ENCODE data around the gene GABRB1. TPM values are rescaled to one million over a fixed set of nuclear protein-coding genes. Genes with fewer than 3 reads are reported as not detected.

The GABRB1 gene
- total RNA-seq, 3 donors from 2014 or later: 2.5 TPM; not detected in 2

- intact Hi-C loops (cut with DNase I; ENCODE audit: low total_unique reads): no loop called here
- H3K27ac ChIP-seq: no peak overlapping the region
- no peak overlapping the region for H3K4me3 ChIP-seq
- no peak for DNase-seq (ENCODE audit: low spot score in 2 of 2)
- no peaks in the 10 kb centered on the region for H3K27me3 ChIP-seq
- H3K36me3 ChIP-seq: no peaks in the 10 kb centered on the region
- no peaks in the 10 kb centered on the region for H3K4me1 ChIP-seq
- TF ChIP-seq POLR2AphosphoS5 (IDR thresholded peaks at IDR 0.05): no peak
- TF ChIP-seq POLR2A (IDR thresholded peaks at IDR 0.05): no peak
- TF ChIP-seq, protein P1, sequence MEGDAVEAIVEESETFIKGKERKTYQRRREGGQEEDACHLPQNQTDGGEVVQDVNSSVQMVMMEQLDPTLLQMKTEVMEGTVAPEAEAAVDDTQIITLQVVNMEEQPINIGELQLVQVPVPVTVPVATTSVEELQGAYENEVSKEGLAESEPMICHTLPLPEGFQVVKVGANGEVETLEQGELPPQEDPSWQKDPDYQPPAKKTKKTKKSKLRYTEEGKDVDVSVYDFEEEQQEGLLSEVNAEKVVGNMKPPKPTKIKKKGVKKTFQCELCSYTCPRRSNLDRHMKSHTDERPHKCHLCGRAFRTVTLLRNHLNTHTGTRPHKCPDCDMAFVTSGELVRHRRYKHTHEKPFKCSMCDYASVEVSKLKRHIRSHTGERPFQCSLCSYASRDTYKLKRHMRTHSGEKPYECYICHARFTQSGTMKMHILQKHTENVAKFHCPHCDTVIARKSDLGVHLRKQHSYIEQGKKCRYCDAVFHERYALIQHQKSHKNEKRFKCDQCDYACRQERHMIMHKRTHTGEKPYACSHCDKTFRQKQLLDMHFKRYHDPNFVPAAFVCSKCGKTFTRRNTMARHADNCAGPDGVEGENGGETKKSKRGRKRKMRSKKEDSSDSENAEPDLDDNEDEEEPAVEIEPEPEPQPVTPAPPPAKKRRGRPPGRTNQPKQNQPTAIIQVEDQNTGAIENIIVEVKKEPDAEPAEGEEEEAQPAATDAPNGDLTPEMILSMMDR (IDR thresholded peaks at IDR 0.05): no peak
- no peaks in the 10 kb centered on the region for H3K9me3 ChIP-seq
Measured at GRCh38 chr4:47359891-47360290, 328.5 kb downstream of the GABRB1 start.

DNA sequence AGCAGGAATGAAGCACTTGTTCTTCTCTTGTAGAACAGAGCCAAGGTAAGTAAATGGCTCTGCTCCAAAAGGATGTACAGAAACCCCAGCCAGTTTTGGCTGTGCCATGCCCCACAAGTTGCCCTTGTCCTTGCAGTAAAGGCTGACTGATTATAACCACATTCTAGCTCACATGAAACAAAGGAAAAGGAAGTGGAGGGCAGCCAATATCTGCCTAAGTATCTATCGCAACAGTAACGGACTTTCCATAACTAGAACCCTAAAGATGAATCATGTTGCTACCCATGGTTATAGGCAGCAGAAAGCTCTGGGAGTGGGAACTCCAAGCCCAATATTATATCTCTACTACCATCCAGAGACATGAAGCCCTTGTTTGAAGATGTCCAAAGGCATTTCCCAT, 336.4 kb downstream of the GABRB1 start:
- no peak overlapping the region for H3K27ac ChIP-seq
- H3K9me3 ChIP-seq: no peaks in the 10 kb centered on the region
- no peaks in the 10 kb centered on the region for H3K4me1 ChIP-seq
- no peak for DNase-seq (ENCODE audit: low spot score in 2 of 2)
- no peak for TF ChIP-seq POLR2AphosphoS5 (IDR thresholded peaks at IDR 0.05)
- TF ChIP-seq POLR2A (IDR thresholded peaks at IDR 0.05): no peak
- TF ChIP-seq, protein P1 (IDR thresholded peaks at IDR 0.05): no peak
- H3K27me3 ChIP-seq: no peaks in the 10 kb centered on the region
- no peak overlapping the region for H3K4me3 ChIP-seq
- H3K36me3 ChIP-seq: no peaks in the 10 kb centered on the region
- intact Hi-C loops (cut with DNase I; ENCODE audit: low total_unique reads): no loop called here

DNA sequence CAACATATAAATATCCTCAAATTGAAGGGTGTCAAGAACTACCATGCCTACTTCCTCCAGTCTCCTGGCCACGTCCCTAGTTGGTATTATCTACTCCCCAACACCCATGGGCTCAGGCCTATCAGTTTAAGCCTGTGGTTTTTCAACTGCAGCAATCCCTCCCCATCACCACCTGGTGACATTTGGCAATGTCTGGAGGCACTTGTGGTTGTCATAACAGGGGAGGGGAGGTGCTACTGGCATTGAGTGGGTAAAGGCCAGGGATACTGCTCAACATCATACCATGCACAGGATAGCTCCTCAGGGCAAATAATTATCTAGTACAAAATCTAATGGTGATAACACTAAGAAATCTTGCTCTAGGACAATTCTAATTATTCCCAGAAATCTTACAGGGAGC, 336.8 kb downstream of the GABRB1 start:
- H3K4me3 ChIP-seq: no peak overlapping the region
- H3K36me3 ChIP-seq: no peaks in the 10 kb centered on the region
- no peak overlapping the region for H3K27ac ChIP-seq
- H3K27me3 ChIP-seq: no peaks in the 10 kb centered on the region
- no peaks in the 10 kb centered on the region for H3K4me1 ChIP-seq
- intact Hi-C loops (cut with DNase I; ENCODE audit: low total_unique reads): no loop called here
- TF ChIP-seq POLR2AphosphoS5 (IDR thresholded peaks at IDR 0.05) (no peak), POLR2A (IDR thresholded peaks at IDR 0.05) (no peak)
- TF ChIP-seq, protein P1 (IDR thresholded peaks at IDR 0.05): no peak
- no peaks in the 10 kb centered on the region for H3K9me3 ChIP-seq
- no peak for DNase-seq (ENCODE audit: low spot score in 2 of 2)

- TF ChIP-seq, protein P1 (IDR thresholded peaks at IDR 0.05): no peak
- TF ChIP-seq POLR2A (IDR thresholded peaks at IDR 0.05) (no peak), POLR2AphosphoS5 (IDR thresholded peaks at IDR 0.05) (no peak)
- Histone ChIP-seq H3K27me3 (no peaks in the 10 kb centered on the region), H3K9me3 (no peaks in the 10 kb centered on the region), H3K4me3 (no peak overlapping the region), H3K4me1 (no peaks in the 10 kb centered on the region), H3K36me3 (no peaks in the 10 kb centered on the region), H3K27ac (no peak overlapping the region)
- intact Hi-C loops (cut with DNase I; ENCODE audit: low total_unique reads): no loop called here
- DNase-seq (ENCODE audit: low spot score in 2 of 2): no peak
Measured at GRCh38 chr4:47372561-47372960, 341.2 kb downstream of the GABRB1 start.

- H3K36me3 ChIP-seq: no peaks in the 10 kb centered on the region
- TF ChIP-seq POLR2AphosphoS5 (IDR thresholded peaks at IDR 0.05): no peak
- no peak for TF ChIP-seq POLR2A (IDR thresholded peaks at IDR 0.05)
- TF ChIP-seq, protein P1 (IDR thresholded peaks at IDR 0.05): no peak
- H3K27me3 ChIP-seq: no peaks in the 10 kb centered on the region
- DNase-seq (ENCODE audit: low spot score in 2 of 2): no peak
- no peaks in the 10 kb centered on the region for H3K9me3 ChIP-seq
- no peak overlapping the region for H3K27ac ChIP-seq
- no peaks in the 10 kb centered on the region for H3K4me1 ChIP-seq
- intact Hi-C loops (cut with DNase I; ENCODE audit: low total_unique reads): no loop called here
- no peak overlapping the region for H3K4me3 ChIP-seq
Measured at GRCh38 chr4:47373174-47373573, 341.8 kb downstream of the GABRB1 start.
